ENCODE results near the gene PSMA6. TPM values are rescaled to one million over a fixed set of nuclear protein-coding genes. Genes with fewer than 3 reads are reported as not detected.

PSMA6 gene
- total and polyA plus RNA-seq, 2 of the 13 experiments (the other 11 are each of a cell fraction or from before 2014, with no cell fraction given) = 525 to 1,109 TPM

DNA sequence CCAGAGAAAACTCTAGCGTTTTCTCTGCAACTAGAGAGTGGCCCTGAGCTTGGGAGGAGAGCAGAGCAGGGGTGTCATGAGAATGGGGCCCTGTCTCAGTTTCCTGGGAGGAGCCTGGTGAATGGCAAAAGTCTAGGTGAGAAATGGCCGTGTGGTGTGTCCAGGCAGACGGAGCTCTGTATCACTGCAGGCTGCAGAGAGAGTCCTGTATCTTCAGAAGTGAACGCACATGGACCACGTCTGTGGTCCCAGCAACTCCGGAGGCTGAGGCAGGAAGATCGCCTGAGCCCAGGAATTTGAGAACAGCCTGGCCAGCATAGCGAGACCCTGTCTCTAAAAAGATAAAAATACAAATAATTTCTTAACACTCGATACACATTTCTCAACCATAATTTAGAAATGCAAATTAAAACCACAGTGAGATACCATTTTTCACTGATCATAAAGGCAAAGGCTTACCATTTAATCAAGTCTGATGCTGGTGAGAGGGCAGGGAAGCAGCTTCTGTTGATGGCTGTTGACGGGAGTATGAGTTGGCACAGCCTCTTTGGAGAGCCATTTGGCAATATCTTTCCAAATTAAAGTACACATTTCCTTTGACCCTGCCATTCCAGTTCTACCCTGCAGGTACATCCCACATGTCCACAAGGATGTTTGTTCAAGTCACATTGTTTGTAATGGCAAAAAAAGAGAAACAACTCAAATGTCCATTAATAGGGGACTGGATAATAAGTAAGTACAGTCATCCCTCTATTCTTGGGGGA is 61.4 kb downstream of the PSMA6 start (continued):
- TF ChIP-seq ZEB1 (IDR thresholded peaks at IDR 0.05; ENCODE audit: insufficient replicate concordance, low read depth) (no peak), KLF13 (CRISPR knock-in tag; IDR thresholded peaks at IDR 0.05) (no peak), NFAT5 (CRISPR knock-in tag; IDR thresholded peaks at IDR 0.05) (no peak), HHEX (CRISPR knock-in tag; IDR thresholded peaks at IDR 0.05) (no peak), PCBP2 (optimal IDR thresholded peaks at IDR 0.05; ENCODE audit: low read depth, low read length, poor library complexity, severe bottlenecking) (no peak), PTBP1 (IDR thresholded peaks at IDR 0.05; ENCODE audit: low read depth, low read length, poor library complexity, severe bottlenecking) (no peak), ZNF678 (CRISPR knock-in tag; IDR thresholded peaks at IDR 0.05) (no peak), RFXAP (CRISPR knock-in tag; IDR thresholded peaks at IDR 0.05; ENCODE audit: borderline replicate concordance) (no peak), ZNF768 (CRISPR knock-in tag; IDR thresholded peaks at IDR 0.05) (no peak; the same call in 1 of the 2 replicates), REPIN1 (CRISPR knock-in tag; IDR thresholded peaks at IDR 0.05; ENCODE audit: borderline replicate concordance, low read depth) (no peak), THAP9 (CRISPR knock-in tag; IDR thresholded peaks at IDR 0.05; ENCODE audit: borderline replicate concordance) (peak; percentile 48; the same call in 1 of the 2 replicates), HNRNPH1 (optimal IDR thresholded peaks at IDR 0.05; ENCODE audit: low read depth, low read length) (no peak), GPN1 (CRISPR knock-in tag; IDR thresholded peaks at IDR 0.05; ENCODE audit: borderline replicate concordance) (no peak), PAXIP1 (CRISPR knock-in tag; conservative IDR thresholded peaks at IDR 0.05) (peak; percentile 79), GABPB1 (CRISPR knock-in tag; IDR thresholded peaks at IDR 0.05) (no peak), FOSL2 (CRISPR knock-in tag; IDR thresholded peaks at IDR 0.05) (peak; percentile 67), MZF1 (CRISPR knock-in tag; IDR thresholded peaks at IDR 0.05; ENCODE audit: borderline replicate concordance) (peak; percentile 93; the same call in 1 of the 2 replicates), SMYD3 (CRISPR knock-in tag; IDR thresholded peaks at IDR 0.05) (0 out of 2 replicates have a peak, but pooled peaks have one; percentile 64)
